GM19351 (cell line): Measurements from ENCODE around the gene UBE2C.
"Not testable (repeated sequence)": the region's sequence is repeated elsewhere in the genome, so short reads cannot be mapped to it uniquely, and the experiment has no call there.

Experiments
- ATAC-seq: cut with Tn5 transposase; IDR thresholded peaks from one replicate; pipeline ENCODE4 v1.9.1; 2021; ENCODE audit warnings: mild to moderate bottlenecking, moderate library complexity; ENCODE audit not compliant: unreplicated experiment

Gene UBE2C

DNA sequence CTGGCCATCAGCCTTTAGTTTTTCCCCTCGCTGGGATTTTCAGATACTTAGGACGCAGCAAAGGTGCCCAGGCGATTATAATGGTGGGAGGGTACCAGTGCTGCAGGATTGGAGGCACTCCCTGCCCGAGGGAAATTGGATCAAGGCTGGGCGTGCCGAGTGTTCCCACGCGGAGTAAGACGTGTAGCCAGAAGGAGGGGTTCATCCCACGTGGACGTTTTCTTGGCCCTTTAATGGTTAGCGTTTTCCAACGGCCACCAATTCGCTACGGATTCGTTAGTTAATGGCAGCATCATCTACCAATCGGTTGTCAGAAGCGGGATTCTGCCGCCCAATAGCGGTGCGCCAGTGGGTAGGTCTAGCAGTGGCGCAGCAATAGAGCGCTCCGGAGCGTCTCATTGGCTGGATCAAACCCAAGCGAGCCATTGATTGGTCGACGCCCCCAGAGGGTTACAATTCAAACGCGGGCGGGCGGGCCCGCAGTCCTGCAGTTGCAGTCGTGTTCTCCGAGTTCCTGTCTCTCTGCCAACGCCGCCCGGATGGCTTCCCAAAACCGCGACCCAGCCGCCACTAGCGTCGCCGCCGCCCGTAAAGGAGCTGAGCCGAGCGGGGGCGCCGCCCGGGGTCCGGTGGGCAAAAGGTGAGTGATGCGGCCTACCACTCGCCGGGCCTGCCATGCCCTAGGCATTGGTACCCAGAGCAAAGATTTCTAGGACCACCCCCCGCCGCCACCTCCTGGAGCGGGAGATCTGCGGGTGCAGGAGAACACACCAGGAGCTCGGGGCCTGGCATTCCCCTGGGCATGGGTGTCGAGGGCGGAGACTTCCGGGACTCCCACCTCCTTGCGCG is at the start of gene UBE2C:
Gene UBE2C, plus strand, starts transcription at position 488 of the 849 bp plus-strand sequence. Its CDS starts 52 bp downstream, at position 540.
- ATAC-seq = peak; percentile 98

DNA sequence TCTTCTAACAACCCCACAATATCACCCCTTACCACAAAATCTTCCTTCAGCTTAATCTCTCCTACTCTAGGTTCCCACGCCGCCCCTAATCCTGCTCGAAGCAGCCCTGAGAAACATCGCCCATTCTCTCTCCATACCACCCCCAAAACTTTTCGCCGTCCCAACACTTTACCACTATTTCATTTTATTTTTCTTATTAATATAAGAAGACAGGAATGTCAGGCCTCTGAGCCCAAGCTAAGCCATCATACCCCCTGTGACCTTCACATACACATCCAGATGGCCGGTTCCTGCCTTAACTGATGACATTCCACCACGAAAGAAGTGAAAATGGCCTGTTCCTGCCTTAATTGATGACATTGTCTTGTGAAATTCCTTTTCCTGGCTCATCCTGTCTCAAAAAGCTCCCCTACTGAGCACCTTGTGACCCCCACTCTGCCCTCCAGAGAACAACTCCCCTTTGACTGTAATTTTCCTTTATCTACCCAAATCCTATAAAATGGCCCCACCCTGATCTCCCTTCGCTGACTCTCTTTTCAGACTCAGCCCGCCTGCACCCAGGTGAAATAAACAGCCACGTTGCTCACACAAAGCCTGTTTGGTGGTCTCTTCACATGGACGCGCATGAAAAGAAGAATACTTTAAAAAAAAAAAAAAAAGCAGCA is 47.7 kb upstream of the UBE2C start:
- not testable (repeated sequence) for ATAC-seq

DNA sequence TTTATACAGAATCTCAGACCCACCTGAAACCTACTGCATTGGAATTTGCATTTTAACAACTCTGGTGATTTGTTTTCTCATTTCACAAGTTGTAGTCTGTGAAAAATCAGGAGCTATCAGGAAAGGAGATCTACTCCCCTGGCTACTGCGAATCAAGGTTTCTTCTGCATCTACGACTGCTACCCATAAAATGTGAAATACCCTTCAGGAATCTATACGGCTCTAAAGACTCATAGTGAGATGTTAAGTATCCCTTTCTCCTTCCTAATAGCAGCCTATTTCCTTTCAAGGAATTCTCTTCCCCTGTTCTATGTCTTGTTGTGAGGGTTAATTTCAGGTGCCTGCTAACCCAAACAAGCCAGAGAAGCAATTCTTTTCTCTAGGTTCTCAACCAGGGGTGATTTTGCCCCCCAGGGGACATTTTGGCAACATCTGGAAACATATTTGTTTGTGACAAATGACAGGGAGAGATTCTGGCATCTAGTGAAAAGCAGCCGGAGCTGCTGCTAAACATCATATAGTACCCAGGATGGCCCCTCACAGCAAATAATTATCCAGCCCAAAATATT is 47.1 kb upstream of the UBE2C start:
- ATAC-seq = no peak

DNA sequence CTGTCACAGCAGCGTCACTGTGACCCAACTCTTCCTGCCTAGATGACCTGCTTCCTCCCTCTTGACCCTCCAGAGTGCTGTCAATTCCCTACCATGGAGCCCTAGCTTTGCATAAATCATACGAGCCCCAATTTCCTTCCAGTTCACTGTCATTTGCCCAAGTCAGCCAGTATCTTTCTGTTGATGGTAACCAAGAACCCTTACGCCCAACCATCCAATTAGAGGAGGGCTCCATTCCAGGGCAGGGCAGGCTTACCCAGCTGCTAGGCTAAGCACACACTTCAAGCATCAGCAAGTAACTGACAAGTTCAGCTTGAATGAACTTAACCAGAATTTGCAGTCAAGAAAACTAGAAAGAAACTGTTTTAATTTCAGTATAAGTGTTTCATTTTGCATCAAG is 46.5 kb upstream of the UBE2C start:
- ATAC-seq = no peak

DNA sequence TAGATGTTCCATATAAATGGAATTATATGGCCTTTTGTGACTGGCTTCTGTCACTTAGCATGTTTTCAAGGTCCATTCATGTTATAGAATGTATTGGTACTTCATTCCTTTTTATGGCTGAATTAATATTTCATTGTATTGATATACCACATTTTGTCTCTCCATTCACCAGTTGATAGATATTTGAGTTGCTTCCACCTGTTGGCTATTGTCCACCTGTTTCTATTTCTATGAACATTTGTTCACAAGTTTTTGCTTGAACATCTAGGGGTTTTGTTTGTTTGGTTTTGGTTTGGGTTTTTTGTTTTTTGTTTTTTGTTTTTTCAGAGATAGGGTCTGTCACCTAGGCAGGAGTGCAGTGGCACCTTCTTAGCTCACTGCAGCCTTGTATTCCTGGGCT is 44.0 kb upstream of the UBE2C start:
- no peak for ATAC-seq

DNA sequence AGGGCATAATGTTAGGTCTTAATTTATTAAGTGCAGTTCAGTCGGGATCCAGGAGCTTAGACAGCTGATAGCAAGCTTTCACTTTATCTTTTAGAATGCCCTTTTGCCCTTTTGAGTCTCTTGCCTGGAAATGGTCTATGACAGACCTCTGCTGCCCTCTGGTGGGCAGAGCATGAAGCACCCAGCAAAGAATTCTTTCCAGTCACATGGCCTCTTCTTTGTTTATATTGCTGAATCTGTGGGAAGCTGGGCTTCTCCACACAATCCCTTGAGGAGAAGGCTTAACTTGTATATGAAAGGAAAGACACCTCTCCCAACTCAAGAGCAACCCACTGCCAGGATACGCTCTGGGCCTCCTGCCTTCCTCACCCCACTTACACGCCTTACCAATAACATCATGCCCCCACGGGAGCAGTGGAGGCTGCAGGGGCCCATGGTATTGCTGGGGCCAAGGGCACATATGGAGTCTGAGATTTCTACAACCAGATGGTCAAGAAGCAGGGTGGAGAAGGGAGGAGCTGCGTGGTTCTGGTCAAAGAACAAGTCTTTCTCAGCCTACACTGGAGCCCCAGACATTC is 41.2 kb upstream of the UBE2C start:
- ATAC-seq = no peak

DNA sequence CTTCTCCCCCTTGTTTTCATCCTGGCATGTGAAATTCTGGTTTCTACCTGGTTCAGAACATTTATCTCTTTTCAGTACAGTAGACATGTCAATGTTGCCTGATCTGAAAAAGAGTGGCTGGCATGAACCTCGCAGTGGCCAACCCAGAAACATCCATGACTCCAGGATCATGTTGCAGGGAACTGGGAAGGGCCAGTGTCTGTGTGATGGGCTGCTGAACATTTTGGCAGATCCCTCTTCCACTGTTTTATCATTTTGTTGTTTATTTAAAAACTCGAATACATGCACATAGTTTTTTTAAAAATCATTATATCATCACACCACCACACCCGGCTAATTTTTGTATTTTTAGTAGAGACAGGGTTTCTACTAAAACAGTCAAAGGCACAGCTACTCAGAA is 39.8 kb upstream of the UBE2C start:
- ATAC-seq = no peak

DNA sequence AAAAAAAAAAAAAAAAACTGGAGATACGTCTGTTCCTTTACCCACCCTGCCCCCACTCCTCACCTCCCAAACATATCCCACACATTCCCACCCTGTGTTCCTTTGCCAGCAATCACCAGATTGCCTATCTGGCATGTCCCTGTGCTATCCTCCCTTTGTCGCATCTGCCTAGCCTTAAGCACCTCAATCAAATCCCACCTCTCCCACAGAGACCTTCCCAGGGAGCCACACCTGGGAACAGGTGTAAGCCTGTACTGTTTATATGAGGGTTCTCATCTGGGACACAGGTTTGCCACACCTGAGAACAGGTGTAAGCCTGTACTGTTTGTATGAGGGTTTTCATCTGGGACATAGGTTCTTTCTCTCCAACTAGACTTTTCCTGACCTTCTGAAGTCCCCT is 37.5 kb upstream of the UBE2C start:
- no peak for ATAC-seq

DNA sequence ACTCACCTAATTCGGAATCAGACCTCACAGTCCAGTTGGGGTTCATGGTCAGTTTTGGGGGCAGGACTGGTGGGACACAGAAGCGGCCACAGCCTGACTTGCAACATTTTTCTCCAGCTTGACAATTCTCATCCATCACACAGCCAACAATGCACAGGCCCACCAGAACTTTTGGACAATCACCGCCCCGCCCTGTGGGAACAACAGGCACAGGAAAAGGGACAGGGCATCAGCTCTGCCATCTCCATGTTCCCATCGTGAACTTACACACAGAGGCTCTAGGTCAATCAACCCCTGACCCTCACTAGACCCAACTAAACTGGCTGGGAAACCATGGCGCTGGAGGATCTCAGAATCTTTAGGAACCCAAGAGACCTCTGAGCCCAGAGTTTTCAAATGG is 37.0 kb upstream of the UBE2C start:
- no peak for ATAC-seq

DNA sequence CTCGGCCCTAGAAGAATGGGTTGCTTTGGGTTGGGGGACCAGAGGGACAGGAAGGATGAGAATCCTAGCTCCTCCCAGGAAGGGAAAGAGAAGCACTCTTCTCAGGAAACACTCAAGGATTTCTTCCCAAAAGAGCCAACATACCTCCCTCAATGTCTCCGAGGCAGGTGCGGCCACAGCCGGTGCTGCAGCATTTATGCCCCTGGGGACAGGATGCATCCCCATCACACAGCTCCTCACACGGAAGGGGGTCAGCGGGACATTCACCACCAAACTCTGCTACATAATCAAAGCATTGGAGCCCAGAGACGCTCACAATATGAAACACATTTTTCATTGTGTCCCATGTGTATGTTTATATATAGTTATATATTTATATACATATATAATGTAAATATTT is 35.5 kb upstream of the UBE2C start:
- ATAC-seq = no peak

DNA sequence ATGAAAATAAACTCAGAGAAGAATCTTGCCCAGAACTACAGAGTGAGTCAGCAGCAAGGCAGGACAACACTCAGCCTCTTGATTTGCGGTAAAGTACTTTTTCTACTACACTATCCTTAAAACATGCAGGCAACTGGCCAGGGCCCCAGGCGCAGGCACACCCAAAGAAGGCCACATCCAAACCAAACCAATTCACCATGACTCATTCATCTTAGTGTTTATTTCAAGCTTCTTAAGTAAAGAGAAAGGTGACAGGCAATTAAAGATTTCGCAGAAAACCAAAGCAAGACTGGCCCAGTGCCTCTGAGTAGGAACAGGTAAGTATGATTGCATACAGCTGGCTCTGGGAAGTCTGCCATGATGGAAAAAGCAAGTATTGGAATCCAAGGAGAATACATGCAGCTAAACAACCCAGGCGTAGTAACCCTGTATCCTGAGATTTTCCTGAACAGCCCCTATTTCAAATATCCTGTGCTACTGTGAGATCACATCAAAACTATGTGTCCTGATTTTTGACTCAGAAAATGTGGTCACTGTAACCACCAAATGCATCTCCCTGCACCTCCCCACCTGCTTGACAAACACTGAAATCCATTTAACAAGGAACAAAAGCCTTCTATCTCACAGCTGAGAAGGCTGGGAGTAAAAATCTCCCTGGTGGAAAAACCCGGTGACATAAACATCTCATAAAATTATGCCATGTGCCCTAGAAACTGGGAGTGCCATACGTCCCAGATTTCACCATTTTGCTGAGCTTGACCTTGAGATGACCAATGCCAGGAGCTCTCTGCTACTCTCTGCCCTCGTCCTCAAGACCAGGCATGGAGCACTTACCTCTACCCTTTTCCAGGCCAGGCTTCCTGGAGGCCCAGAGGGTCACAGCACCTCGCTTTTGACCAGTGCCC is 33.2 kb upstream of the UBE2C start:
- no peak for ATAC-seq

DNA sequence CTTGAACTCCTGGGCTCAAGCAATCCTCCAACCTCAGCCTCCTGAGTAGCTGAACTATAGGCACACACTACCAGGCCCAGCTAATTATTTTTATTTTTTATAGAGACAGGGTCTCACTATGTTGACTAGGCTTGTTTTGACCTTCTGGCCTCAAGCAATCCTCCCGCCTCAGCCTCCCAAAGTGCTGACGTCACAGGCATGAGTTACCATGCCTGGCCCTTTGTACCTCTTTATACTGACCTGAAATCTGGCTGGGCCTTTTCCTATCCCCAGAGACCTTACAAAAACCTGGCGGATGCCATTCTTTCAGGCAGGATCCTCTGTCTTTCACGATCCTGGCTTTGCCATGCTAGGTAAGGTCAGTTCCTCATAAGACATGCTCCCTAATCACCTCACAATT is 32.3 kb upstream of the UBE2C start:
- ATAC-seq = no peak

DNA sequence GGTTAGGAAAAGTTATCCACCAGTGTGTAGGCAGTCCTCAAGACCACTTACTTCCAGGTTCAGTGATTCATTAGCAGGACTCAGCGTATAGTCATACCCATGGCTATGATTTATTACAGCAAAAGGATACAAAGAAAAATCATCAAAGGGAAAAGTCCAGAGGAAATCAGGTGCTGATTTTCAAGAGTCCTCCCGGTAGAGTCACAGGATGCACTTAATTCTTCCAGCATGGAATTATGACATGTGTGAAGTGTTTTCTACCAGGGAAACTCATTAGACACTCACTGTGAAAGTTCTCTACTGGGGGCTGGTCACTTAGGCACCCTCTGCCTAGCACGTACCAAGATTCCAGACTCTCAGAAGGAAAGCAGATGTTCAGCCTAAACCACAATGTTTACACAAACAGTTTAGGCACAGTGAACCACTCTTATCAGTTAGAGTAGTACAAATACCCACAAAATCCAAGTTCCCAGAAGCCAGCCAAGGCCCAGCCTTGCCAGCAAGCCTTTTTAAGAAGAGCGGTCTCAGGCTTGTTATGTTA is 31.0 kb upstream of the UBE2C start:
- no peak for ATAC-seq

DNA sequence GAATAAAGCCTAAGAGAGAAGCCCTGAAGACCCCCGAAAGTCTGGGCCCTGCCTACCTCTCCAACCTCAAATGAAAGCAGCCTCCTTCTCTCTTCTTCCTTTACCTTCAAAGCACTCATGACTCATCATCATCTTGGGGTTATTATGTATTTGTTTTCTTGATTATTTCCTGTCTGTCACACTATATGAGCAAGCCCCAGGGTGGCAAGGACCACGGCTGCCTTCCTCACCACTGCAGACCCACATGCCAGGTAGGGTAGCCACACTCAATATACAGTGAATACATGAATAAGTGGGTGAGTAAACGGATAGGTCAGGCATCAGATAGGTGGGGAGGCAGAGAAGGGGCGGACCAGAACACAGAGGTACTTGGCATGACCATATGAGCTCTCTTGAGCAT is 29.6 kb upstream of the UBE2C start:
- no peak for ATAC-seq

DNA sequence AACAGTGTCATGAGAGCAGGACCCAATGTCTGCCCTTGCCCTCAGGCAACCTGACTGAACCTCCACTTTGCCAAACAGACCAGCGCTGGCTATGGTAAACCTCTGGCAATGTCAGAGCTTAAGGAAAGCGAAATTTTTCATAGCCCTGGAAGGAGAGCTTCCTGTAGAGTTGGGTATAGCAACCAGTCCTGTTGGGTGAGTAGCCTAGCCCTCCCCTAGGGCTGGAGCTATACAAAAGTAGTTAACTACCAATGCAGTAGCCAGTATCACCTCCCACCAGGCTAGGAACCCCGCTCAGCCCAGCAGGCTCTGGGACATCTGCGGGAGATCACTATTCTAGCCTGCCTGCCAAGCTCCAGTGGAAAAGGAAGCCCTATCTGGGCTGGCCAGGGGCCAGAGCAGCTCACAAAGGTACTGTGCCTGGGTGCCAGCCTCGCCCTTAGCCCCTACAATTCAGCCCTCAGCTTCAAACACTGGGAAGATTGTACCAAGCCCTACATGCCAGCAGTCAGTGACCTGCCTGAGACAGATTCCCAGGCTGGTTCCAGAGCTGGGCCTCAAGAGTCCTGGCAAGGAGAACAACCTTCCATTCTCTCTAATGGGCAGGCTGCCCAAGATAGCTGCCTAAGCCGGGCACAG is 28.7 kb upstream of the UBE2C start:
- no peak for ATAC-seq

DNA sequence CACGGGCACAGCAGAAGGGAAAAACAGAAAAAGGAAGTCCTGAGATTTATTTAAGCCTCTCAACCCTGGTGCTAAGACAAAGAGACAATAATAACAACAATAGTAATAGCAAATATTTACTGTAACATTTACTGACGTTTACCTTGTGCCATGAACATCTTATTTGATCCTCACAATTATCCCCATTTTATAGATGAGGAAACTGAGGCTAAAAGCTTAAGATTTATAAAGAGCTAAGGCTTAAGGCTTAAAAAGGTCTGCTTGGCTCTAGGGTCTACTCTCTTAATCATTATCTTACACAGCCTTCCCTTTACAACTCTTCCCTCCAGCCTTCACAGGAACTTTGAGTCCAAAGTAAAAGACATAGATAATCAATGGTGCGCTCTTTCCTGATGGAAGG is 24.1 kb upstream of the UBE2C start:
- ATAC-seq = no peak

DNA sequence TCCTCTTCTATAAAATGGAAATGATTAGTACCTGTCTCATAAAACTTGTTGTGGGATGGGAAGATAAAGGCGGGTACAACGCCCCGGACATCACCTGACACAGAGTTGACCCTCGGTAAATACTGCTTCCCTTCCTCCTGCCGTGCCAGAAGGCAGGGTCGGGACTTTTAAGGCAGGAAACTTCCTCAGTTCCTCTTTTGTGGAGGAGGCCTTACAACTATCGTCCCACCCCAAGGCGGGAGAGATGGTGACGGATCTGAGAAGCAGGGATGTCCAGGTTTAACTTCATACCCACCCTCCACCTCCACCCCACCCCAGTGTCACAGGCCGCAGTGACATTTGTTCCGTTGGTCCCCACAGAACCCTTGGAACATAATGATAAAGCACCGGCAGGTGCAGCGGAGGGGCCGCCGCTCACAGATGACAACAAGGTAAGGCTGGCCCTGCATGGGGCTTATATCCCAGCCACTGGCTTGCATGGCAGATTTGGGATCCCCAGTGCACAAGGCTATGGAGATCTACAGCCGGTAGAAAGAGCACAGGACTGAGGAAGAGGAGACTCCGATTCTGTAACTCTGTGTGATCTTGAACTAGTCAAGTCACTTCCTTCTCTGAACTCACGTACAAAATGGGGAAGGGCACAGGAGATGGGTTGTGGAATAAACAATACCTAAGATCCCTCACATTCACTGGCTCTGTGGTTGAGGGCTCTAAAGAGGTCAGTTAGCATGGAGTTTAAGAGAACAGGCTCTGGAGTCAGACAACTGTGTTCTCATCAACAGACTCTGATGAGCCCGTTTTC is 19.9 kb upstream of the UBE2C start:
- ATAC-seq = peak; percentile 30

DNA sequence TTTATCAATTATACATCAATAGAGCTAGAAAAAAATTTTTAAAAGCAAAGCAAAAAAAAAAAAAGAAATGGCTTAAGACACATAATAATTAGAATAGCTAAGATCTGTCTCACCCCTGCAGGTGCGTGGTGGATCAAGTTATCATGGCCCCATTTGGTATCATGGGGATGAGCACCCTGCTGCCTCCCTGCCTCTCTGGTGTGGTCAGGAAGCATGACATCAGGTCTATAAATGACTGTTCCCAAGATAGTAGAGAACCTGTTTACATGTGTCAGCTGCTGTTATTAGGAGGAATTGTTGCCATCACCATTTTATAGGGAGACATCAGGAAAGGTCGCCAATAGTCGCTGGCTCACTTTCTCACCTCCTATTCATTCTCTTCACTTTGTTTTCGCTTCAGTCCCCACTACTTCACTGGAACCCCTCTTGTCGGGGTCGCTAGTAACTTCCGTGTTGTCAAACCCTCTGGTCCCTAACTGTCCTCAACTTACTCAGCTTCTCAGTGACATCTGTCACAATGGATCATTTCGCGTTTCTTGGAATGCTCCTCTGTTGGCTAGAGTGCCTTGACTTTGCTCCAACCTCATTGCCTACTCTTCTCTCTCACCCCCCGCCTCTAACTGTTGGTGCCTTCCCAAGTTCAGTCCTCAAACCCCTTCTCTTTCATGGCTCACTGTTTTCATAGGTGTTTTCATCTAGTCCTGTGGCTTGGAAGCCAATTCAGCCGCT is 15.9 kb upstream of the UBE2C start:
- no peak for ATAC-seq
